Measurements from ENCODE around the gene PPP4C.

DNA sequence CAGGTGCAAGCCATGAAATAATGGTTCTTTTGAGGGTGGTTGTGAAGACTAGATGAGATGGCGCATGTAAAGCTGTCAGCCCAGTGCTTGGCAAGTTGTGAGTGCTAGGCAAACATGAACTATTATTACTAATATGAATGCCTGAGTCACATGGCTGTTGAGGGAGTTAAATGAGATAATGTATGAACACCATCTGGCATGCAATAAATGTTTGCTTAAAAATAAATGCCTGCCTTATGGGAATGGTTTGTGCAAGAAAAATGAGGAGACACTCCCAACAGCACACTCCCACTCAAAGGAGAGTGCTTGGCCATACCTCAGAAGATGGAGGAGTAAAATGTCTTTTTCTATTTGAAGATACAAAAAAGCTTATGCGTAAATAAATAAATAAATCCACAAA, 43.6 kb downstream of the PPP4C start:
- TF ChIP-seq, protein P1, sequence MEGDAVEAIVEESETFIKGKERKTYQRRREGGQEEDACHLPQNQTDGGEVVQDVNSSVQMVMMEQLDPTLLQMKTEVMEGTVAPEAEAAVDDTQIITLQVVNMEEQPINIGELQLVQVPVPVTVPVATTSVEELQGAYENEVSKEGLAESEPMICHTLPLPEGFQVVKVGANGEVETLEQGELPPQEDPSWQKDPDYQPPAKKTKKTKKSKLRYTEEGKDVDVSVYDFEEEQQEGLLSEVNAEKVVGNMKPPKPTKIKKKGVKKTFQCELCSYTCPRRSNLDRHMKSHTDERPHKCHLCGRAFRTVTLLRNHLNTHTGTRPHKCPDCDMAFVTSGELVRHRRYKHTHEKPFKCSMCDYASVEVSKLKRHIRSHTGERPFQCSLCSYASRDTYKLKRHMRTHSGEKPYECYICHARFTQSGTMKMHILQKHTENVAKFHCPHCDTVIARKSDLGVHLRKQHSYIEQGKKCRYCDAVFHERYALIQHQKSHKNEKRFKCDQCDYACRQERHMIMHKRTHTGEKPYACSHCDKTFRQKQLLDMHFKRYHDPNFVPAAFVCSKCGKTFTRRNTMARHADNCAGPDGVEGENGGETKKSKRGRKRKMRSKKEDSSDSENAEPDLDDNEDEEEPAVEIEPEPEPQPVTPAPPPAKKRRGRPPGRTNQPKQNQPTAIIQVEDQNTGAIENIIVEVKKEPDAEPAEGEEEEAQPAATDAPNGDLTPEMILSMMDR (IDR thresholded peaks at IDR 0.05; ENCODE audit: insufficient read depth, low read length, poor library complexity, severe bottlenecking) = no peak
- TF ChIP-seq EZH2phosphoT487 (conservative IDR thresholded peaks at IDR 0.05; ENCODE audit: low read length) = no peak

Measured in SU-DHL-6 (cell line).